ENCODE data around the gene ELOVL6.

Gene ELOVL6

GRCh38 chr4:110120506-110120905 lies 77.9 kb downstream of the ELOVL6 start:
- DNase-seq (ENCODE audit: low read depth), result no peak
- H3K4me3 ChIP-seq (ENCODE audit: control insufficient read depth, low read depth, low read length), result no peak overlapping the region
- no peak for TF ChIP-seq CTCF (IDR thresholded peaks at IDR 0.05; ENCODE audit: control insufficient read depth, insufficient read depth, low read depth, low read length, missing control alignments)

GRCh38 chr4:110119880-110120279 lies 78.5 kb downstream of the ELOVL6 start:
- no peak overlapping the region for H3K4me3 ChIP-seq (ENCODE audit: control insufficient read depth, low read depth, low read length)
- DNase-seq (ENCODE audit: low read depth), result peak; percentile 51
- no peak for TF ChIP-seq CTCF (IDR thresholded peaks at IDR 0.05; ENCODE audit: control insufficient read depth, insufficient read depth, low read depth, low read length, missing control alignments)

- no peak for DNase-seq (ENCODE audit: low read depth)
- no peak for TF ChIP-seq CTCF (IDR thresholded peaks at IDR 0.05; ENCODE audit: control insufficient read depth, insufficient read depth, low read depth, low read length, missing control alignments)
- H3K4me3 ChIP-seq (ENCODE audit: control insufficient read depth, low read depth, low read length), result no peak overlapping the region
Measured at GRCh38 chr4:110119337-110119736, 79.1 kb downstream of the ELOVL6 start.

- DNase-seq (ENCODE audit: low read depth), result no peak
- no peak for TF ChIP-seq CTCF (IDR thresholded peaks at IDR 0.05; ENCODE audit: control insufficient read depth, insufficient read depth, low read depth, low read length, missing control alignments)
- no peak overlapping the region for H3K4me3 ChIP-seq (ENCODE audit: control insufficient read depth, low read depth, low read length)
Measured at GRCh38 chr4:110112056-110112455, 86.4 kb downstream of the ELOVL6 start.

GRCh38 chr4:110109455-110109854 lies 89.0 kb downstream of the ELOVL6 start:
- no peak for TF ChIP-seq CTCF (IDR thresholded peaks at IDR 0.05; ENCODE audit: control insufficient read depth, insufficient read depth, low read depth, low read length, missing control alignments)
- DNase-seq (ENCODE audit: low read depth), result no peak
- no peak overlapping the region for H3K4me3 ChIP-seq (ENCODE audit: control insufficient read depth, low read depth, low read length)

GRCh38 chr4:110108960-110109359 lies 89.5 kb downstream of the ELOVL6 start:
- no peak for DNase-seq (ENCODE audit: low read depth)
- H3K4me3 ChIP-seq (ENCODE audit: control insufficient read depth, low read depth, low read length), result no peak overlapping the region
- TF ChIP-seq CTCF (IDR thresholded peaks at IDR 0.05; ENCODE audit: control insufficient read depth, insufficient read depth, low read depth, low read length, missing control alignments), result no peak

- H3K4me3 ChIP-seq (ENCODE audit: control insufficient read depth, low read depth, low read length), result no peak overlapping the region
- DNase-seq (ENCODE audit: low read depth), result no peak
- TF ChIP-seq CTCF (IDR thresholded peaks at IDR 0.05; ENCODE audit: control insufficient read depth, insufficient read depth, low read depth, low read length, missing control alignments), result no peak
Measured at GRCh38 chr4:110108422-110108821, 90.0 kb downstream of the ELOVL6 start.
